ENCODE data around the gene CLSTN2. TPM values are rescaled to one million over a fixed set of nuclear protein-coding genes. Genes with fewer than 3 reads are reported as not detected.
"Not testable (repeated sequence)": the region's sequence is repeated elsewhere in the genome, so short reads cannot be mapped to it uniquely, and the experiment has no call there.

The CLSTN2 gene
- total and polyA plus RNA-seq, 3 donors from 2014 or later, result 3.1 to 5.7 (median 3.8) TPM

DNA sequence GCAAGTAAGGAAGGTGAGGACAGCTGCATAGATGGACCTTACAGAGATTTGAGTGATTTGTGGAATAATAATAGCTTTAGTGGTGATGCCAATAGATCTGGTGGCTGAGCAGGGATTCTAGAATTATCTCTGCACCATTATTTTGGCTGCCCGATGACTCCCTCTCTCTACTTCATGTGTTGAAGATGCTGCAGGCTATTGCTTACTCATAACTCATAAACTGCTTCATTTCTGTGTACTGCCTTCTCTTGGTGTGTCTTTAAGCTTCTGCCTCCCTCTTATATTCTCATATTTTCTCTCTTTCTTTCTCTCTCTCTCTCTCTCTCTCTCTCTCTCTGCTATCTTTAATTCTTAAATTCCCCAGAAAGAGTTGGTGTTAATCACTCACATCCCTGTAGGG is 486.9 kb downstream of the CLSTN2 start:
- no peaks in the 10 kb centered on the region for H3K36me3 ChIP-seq (ENCODE audit: low read depth, missing control alignments)
- H3K9me3 ChIP-seq, result no peaks in the 10 kb centered on the region
- intact Hi-C loops (cut with DNase I; ENCODE audit: low total_unique reads), result no loop called here
- H3K4me3 ChIP-seq, result no peak overlapping the region
- no peak for DNase-seq
- H3K27me3 ChIP-seq, result no peaks in the 10 kb centered on the region
- H3K27ac ChIP-seq, result no peak overlapping the region
- 68 to 71% methylated on average over 1 of the region's 1 CpG for WGBS, 2 donors
- no peak for TF ChIP-seq POLR2A (IDR thresholded peaks at IDR 0.05)
- TF ChIP-seq, protein P1, sequence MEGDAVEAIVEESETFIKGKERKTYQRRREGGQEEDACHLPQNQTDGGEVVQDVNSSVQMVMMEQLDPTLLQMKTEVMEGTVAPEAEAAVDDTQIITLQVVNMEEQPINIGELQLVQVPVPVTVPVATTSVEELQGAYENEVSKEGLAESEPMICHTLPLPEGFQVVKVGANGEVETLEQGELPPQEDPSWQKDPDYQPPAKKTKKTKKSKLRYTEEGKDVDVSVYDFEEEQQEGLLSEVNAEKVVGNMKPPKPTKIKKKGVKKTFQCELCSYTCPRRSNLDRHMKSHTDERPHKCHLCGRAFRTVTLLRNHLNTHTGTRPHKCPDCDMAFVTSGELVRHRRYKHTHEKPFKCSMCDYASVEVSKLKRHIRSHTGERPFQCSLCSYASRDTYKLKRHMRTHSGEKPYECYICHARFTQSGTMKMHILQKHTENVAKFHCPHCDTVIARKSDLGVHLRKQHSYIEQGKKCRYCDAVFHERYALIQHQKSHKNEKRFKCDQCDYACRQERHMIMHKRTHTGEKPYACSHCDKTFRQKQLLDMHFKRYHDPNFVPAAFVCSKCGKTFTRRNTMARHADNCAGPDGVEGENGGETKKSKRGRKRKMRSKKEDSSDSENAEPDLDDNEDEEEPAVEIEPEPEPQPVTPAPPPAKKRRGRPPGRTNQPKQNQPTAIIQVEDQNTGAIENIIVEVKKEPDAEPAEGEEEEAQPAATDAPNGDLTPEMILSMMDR (IDR thresholded peaks at IDR 0.05), result no peak
- peaks cover 9% of the 10 kb centered on the region for H3K4me1 ChIP-seq

DNA sequence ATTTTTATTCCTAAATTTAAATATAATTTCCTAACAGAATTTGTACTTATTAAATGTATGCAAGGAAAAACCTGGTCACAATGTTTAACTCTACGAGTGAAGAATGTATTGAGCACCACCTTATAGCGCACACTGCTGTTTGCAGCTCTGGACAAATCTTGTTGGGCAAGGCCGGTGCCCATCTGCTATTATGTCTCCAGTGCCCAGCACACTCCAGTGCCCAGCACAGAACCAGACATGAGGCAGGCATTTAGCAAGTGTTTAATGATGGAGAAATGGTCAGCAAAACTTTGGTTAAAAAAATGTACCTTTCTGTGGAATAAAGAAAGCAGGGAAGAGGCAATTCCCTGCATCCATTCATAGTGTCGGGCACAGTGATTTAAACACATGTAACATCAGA is 488.2 kb downstream of the CLSTN2 start:
- no peak overlapping the region for H3K4me3 ChIP-seq
- intact Hi-C loops (cut with DNase I; ENCODE audit: low total_unique reads), result no loop called here
- WGBS, 2 donors, result 90 to 93% methylated on average over 4 of the region's 4 CpGs

DNA sequence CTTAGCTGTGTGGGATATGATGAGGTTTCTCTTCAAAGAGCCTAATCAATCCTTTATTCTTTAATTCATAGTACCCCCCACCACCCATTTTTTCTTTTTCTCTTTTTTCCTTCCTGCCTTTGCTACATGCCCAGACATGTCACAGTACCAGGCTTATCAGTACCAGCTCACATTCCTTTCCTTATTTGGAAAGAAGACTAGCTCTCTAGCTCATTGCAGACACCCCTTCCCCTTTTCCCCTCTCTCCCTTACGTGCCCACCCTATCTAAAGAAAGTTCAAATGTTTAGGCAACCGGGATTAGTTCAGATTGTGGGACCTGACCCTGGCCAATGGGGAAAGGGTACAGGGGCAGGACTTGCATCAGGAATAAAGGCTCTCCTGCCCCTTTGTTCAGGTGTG is 488.6 kb downstream of the CLSTN2 start:
- H3K4me3 ChIP-seq; H3K9me3 ChIP-seq; DNase-seq; H3K36me3 ChIP-seq (ENCODE audit: low read depth, missing control alignments); H3K27ac ChIP-seq; H3K4me1 ChIP-seq; intact Hi-C loops (cut with DNase I; ENCODE audit: low total_unique reads); H3K27me3 ChIP-seq: not testable (repeated sequence)
- WGBS, 2 donors, result 46 to 76% methylated on average over 2 of the region's 2 CpGs

More for the DNA sequence above, 488.2 kb downstream of the CLSTN2 start:
- no peaks in the 10 kb centered on the region for H3K9me3 ChIP-seq
- no peak overlapping the region for H3K27ac ChIP-seq
- TF ChIP-seq, protein P1 (IDR thresholded peaks at IDR 0.05), result no peak
- TF ChIP-seq POLR2A (IDR thresholded peaks at IDR 0.05), result no peak
- no peak for DNase-seq
- no peaks in the 10 kb centered on the region for H3K36me3 ChIP-seq (ENCODE audit: low read depth, missing control alignments)
- peaks cover 9% of the 10 kb centered on the region for H3K4me1 ChIP-seq
- H3K27me3 ChIP-seq, result no peaks in the 10 kb centered on the region

DNA sequence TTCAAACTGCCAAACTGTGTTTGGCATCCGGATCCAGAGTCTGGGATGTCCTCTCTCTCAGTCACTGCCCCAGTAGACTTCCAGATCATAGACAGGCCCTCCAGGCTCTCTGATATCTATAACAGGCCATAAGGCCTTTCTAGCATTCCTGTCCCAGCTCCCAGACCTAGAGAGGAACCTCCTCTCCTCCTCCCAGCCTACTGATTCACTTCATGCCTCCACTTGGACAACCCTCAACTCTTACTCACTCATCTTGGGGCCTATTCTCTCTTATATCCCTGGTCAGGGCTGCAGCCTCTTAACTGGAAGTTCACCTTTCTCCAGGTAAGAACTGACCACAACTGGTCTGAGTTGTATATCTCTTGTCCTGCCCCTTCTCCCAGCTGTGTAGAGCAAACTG is 489.2 kb downstream of the CLSTN2 start:
- intact Hi-C loops (cut with DNase I; ENCODE audit: low total_unique reads), result no loop called here

DNA sequence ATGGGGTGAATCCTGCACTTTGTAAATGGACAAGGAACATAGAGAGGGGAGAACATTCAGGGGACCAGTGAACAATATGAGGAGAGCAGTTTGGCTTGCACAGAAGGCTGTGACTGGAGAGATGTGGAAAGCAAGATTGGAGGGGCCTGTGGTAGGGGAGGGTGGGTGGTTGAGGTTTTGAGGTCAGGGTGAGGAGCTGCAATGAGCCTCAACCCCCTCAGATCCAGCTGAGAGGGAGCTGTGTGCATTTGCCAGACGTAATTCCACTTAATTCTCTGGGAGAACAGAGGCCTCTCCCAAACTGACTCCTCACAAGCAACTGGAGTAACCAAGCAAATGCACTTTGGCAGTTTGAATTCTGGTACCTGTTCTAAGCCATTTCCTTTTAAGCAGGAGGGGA is 489.7 kb downstream of the CLSTN2 start:
- H3K4me3 ChIP-seq, result no peak overlapping the region

More for the DNA sequence above, 489.2 kb downstream of the CLSTN2 start:
- H3K36me3 ChIP-seq (ENCODE audit: low read depth, missing control alignments), result no peaks in the 10 kb centered on the region
- H3K4me1 ChIP-seq, result peaks cover 9% of the 10 kb centered on the region
- no peak for DNase-seq
- 86 to 100% methylated on average over 1 of the region's 1 CpG for WGBS, 2 donors
- H3K27ac ChIP-seq, result no peak overlapping the region
- no peaks in the 10 kb centered on the region for H3K27me3 ChIP-seq
- H3K4me3 ChIP-seq, result no peak overlapping the region
- H3K9me3 ChIP-seq, result no peaks in the 10 kb centered on the region
- no peak for TF ChIP-seq POLR2A (IDR thresholded peaks at IDR 0.05)
- TF ChIP-seq, protein P1 (IDR thresholded peaks at IDR 0.05), result no peak

More for the DNA sequence above, 489.7 kb downstream of the CLSTN2 start:
- Histone ChIP-seq H3K9me3 (no peaks in the 10 kb centered on the region), H3K27me3 (no peaks in the 10 kb centered on the region), H3K27ac (no peak overlapping the region), H3K4me1 (peaks cover 9% of the 10 kb centered on the region), H3K36me3 (ENCODE audit: low read depth, missing control alignments) (no peaks in the 10 kb centered on the region)
- TF ChIP-seq, protein P1 (IDR thresholded peaks at IDR 0.05), result no peak
- no peak for TF ChIP-seq POLR2A (IDR thresholded peaks at IDR 0.05)
- intact Hi-C loops (cut with DNase I; ENCODE audit: low total_unique reads), result no loop called here
- DNase-seq, result no peak
- 91 to 100% methylated on average over 1 of the region's 1 CpG for WGBS, 2 donors
